Measurements from ENCODE around the gene ALDH5A1. TPM values are rescaled to one million over a fixed set of nuclear protein-coding genes. Genes with fewer than 3 reads are reported as not detected.

The ALDH5A1 gene
- total and polyA plus RNA-seq, 2 of the 13 experiments (the other 11 are each of a cell fraction or from before 2014, with no cell fraction given) = 12.8 to 32.5 TPM

DNA sequence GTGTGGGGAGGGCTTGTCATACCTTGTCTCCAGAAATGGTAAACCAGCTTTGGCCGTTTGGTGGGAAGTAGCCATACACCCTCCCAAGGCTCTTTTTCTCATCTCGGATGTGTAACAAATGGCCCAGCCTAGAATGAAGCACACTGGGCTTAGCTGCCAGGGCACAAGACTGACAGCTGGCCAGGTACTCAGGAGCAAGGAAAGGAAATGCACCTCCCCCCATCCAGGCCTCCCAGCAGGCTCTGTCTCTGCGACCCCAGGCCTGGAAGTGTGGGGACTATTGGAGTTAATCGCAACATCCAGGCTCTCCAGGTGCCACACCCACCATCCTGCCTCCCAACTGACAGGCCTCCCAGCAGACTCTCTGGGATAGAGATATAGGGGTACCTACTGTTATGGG is 49.1 kb upstream of the ALDH5A1 start (continued):
- TF ChIP-seq ZFP36 (IDR thresholded peaks at IDR 0.05; ENCODE audit: borderline replicate concordance, low read depth, low read length, partially characterized antibody) = no peak

DNA sequence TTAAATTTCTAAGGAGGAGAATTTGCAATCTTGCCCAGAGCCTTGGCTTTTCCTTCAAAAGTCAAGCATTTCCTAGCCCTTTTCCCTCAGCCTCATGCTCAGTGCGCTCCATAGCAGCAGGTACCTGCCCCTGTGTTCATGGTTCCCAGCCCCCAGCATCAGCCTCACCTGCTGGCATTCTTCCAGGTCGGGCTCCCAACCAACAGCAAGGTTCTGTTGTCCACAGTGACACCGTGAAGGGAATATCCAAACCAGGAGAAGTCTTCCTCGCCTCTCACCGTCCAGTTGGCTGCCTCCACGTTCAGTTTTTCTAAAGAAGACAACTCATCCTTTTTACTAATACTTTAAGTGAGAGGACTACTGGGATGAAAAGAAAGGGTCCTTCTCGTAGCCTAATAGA is 48.1 kb upstream of the ALDH5A1 start:
- Histone ChIP-seq H3K4me1 (ENCODE audit: insufficient read depth, low read length) (peaks cover 7% of the 10 kb centered on the region; the same call in 1 of the 2 replicates), H2AFZ (ENCODE audit: low read length) (no peak overlapping the region), H4K20me1 (ENCODE audit: insufficient read depth, low read length) (no peaks in the 10 kb centered on the region), H3K27ac (ENCODE audit: extremely low read length, insufficient read depth, low read length) (no peak overlapping the region), H3K79me2 (ENCODE audit: insufficient read depth, low read length) (no peaks in the 10 kb centered on the region), H3K4me2 (ENCODE audit: low read depth, low read length) (no peak overlapping the region), H3K27me3 (ENCODE audit: control insufficient read depth in 1 of 2, insufficient read depth in 2 of 2, low read length in 2 of 2) (no peaks in the 10 kb centered on the region), H3K36me3 (replicated peaks in 1 of 2; ENCODE audit: control insufficient read depth in 1 of 2, insufficient read depth in 2 of 2, low read length in 2 of 2) (no peaks in the 10 kb centered on the region), H3K9ac (ENCODE audit: insufficient read depth, low read depth, low read length) (no peak overlapping the region), H3K9me3 (ENCODE audit: low read length) (no peaks in the 10 kb centered on the region), H3K4me3 (replicated peaks in 1 of 3; ENCODE audit: insufficient read depth in 1 of 3, low read depth in 2 of 3, low read length in 3 of 3) (no peak overlapping the region)
- no TSS peak for BruUV-seq (replicated peaks)
- DNase-seq (ENCODE audit: low spot score) (no peak), ATAC-seq (no peak), FAIRE-seq (no peak)
- CTCF ChIA-PET (ENCODE audit: low intra/inter-chr PET ratio, low total read pairs) = no interaction called here
- WGBS (ENCODE audit: low lambda C conversion rate) = 85% methylated on average over 7 of the region's 7 CpGs
- in situ Hi-C loops (cut with HindIII; ENCODE audit: extremely low pct_ligation_motif_present, low pct_unique_long_range_greater_than_20kb) = no loop called here
- intact Hi-C loops (cut with micrococcal nuclease; ENCODE audit: unreplicated experiment) = no loop called here
- POLR2A ChIA-PET = no interaction called here
- TF ChIP-seq ZFP62 (CRISPR knock-in tag; IDR thresholded peaks at IDR 0.05) (no peak), ZNF883 (CRISPR knock-in tag; IDR thresholded peaks at IDR 0.05; ENCODE audit: not compliant biosample characterization) (no peak), ETV5 (CRISPR knock-in tag; IDR thresholded peaks at IDR 0.05; ENCODE audit: borderline replicate concordance) (no peak), XRCC5 (optimal IDR thresholded peaks at IDR 0.05; ENCODE audit: low read length) (no peak), HIVEP1 (CRISPR knock-in tag; IDR thresholded peaks at IDR 0.05) (no peak), HMGXB3 (CRISPR knock-in tag; IDR thresholded peaks at IDR 0.05; ENCODE audit: borderline replicate concordance) (no peak), GTF2F1 (IDR thresholded peaks at IDR 0.05; ENCODE audit: low read length) (no peak), ZNF414 (CRISPR knock-in tag; IDR thresholded peaks at IDR 0.05) (no peak), ZNF101 (CRISPR knock-in tag; IDR thresholded peaks at IDR 0.05; ENCODE audit: borderline replicate concordance, low read depth) (no peak), SNAPC4 (CRISPR knock-in tag; IDR thresholded peaks at IDR 0.05) (no peak), TGIF2 (CRISPR knock-in tag; IDR thresholded peaks at IDR 0.05) (no peak), ZNF296 (CRISPR knock-in tag; conservative IDR thresholded peaks at IDR 0.05) (no peak)

Data from HepG2 (cell line).